ENCODE results near the gene AKAP5. TPM values are rescaled to one million over a fixed set of nuclear protein-coding genes. Genes with fewer than 3 reads are reported as not detected.

The AKAP5 gene
- total RNA-seq, 2 donors from 2014 or later: 0.51 to 0.82 TPM

DNA sequence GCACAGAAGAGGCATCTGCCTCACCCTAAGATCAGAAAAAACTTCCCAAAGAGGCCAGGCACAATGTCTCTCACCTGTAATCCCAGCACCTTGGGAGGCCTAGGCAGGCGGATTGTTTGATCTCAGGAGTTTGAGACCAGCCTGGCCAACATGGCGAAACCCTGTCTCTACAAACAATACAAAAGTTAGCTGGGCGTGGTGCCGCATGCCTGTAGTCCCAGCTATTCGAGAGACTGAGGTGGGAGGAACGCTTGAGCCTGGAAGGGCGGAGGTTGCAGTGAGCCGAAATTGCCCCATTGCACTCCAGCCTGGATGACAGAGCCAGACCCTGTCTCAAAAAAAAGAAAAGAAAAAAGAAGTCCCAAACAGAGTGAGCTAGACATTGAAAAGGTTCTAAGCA, 43.7 kb downstream of the AKAP5 start:
- no peak for DNase-seq (ENCODE audit: low spot score)
- Histone ChIP-seq H3K4me1 (replicated peaks) (peaks cover 26% of the 10 kb centered on the region), H3K36me3 (no peaks in the 10 kb centered on the region), H3K27ac (peak overlapping the region; percentile 30 to 98), H3K4me3 (no peak overlapping the region), H3K27me3 (replicated peaks; ENCODE audit: insufficient read depth) (no peaks in the 10 kb centered on the region), H3K9me3 (no peaks in the 10 kb centered on the region)
- intact Hi-C loops (cut with DNase I): no loop called here
- 79% methylated on average over 8 of the region's 8 CpGs for WGBS
- TF ChIP-seq, protein P1, sequence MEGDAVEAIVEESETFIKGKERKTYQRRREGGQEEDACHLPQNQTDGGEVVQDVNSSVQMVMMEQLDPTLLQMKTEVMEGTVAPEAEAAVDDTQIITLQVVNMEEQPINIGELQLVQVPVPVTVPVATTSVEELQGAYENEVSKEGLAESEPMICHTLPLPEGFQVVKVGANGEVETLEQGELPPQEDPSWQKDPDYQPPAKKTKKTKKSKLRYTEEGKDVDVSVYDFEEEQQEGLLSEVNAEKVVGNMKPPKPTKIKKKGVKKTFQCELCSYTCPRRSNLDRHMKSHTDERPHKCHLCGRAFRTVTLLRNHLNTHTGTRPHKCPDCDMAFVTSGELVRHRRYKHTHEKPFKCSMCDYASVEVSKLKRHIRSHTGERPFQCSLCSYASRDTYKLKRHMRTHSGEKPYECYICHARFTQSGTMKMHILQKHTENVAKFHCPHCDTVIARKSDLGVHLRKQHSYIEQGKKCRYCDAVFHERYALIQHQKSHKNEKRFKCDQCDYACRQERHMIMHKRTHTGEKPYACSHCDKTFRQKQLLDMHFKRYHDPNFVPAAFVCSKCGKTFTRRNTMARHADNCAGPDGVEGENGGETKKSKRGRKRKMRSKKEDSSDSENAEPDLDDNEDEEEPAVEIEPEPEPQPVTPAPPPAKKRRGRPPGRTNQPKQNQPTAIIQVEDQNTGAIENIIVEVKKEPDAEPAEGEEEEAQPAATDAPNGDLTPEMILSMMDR (IDR thresholded peaks at IDR 0.05): no peak
- no peak for TF ChIP-seq POLR2AphosphoS5 (IDR thresholded peaks at IDR 0.05)
- TF ChIP-seq POLR2A (IDR thresholded peaks at IDR 0.05): no peak

DNA sequence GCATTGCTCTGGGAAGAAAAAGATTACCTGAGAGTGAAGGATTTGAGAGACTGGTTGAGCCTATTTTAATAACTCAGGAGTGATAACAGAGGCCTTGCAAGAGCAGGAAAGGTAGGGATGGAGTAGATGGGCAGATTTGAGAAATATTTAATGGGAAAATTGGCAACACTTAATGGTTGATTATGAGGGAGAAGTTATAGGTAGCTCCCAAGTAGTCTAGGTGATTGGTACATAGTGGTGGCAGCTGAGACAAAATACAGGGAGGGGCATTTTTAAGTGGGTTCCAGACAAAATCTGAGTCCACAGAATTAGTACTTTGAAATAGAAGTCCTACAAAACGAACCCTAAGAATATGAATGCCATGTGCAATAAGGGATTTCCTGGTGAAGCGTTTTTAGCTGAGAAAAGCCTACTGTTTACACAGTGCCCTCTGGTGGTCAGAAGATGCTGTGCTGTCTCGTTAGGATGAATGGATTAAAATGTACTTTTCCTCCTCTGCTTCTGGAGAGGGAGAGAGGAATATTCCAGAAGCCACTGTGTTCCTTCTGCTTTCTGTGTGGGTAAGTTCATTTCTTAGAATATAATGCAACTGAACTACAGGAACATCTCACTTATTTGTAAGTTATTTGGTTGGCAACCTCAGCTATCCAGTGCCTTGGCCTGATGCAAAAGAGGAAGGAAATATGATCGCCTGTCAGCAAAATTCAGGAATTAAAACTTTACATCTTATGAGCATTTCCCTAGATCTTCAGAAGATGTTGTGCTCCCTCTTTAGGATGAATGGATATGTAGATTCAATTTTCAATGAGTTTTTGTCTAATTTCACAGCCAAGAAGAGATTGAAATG, 45.7 kb downstream of the AKAP5 start:
- H3K36me3 ChIP-seq: no peaks in the 10 kb centered on the region
- TF ChIP-seq POLR2A (IDR thresholded peaks at IDR 0.05) (no peak), POLR2AphosphoS5 (IDR thresholded peaks at IDR 0.05) (peak; percentile 79)
- TF ChIP-seq, protein P1 (IDR thresholded peaks at IDR 0.05): peak; percentile 60 to 87 (median 85)
- H3K4me1 ChIP-seq (replicated peaks): peaks cover 31% of the 10 kb centered on the region

DNA sequence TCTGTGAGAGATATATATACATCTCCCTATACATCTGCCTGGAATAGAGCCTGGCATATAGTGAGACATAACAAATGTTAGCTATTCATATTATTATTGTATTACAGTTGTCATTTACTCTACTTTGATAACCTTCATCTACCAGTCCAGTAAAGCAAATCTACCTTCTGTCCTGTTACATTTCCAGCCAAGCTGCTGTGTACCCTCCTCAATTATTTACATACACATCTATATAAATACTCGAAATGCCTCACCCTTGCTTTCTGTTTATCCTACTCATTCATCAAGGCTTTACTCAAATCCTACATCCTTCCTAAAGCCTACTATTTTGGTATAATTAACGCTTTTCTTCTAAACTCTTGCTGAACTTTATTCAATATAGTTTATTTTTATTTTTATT, 48.0 kb downstream of the AKAP5 start:
- intact Hi-C loops (cut with DNase I): loop anchor here (10.0 kb wide), 1 partner anchor 168 kb away; no protein-coding TSS in a partner anchor
- Histone ChIP-seq H3K36me3 (no peaks in the 10 kb centered on the region), H3K27ac (peak overlapping the region; percentile 81 to 98), H3K4me1 (replicated peaks) (peaks cover 41% of the 10 kb centered on the region), H3K9me3 (no peaks in the 10 kb centered on the region), H3K27me3 (replicated peaks; ENCODE audit: insufficient read depth) (no peaks in the 10 kb centered on the region), H3K4me3 (no peak overlapping the region)
- 84% methylated on average over 2 of the region's 2 CpGs for WGBS
- TF ChIP-seq POLR2A (IDR thresholded peaks at IDR 0.05): no peak
- TF ChIP-seq POLR2AphosphoS5 (IDR thresholded peaks at IDR 0.05): peak; percentile 64
- TF ChIP-seq, protein P1 (IDR thresholded peaks at IDR 0.05): no peak
- DNase-seq (ENCODE audit: low spot score): no peak

More for the DNA sequence above, 45.7 kb downstream of the AKAP5 start:
- Histone ChIP-seq H3K27ac (peak overlapping the region; percentile 81 to 98), H3K27me3 (replicated peaks; ENCODE audit: insufficient read depth) (no peaks in the 10 kb centered on the region), H3K9me3 (no peaks in the 10 kb centered on the region), H3K4me3 (no peak overlapping the region)
- peak; percentile 74 for DNase-seq (ENCODE audit: low spot score)
- intact Hi-C loops (cut with DNase I): loop anchor here (10.0 kb wide), 1 partner anchor 166 kb away; no protein-coding TSS in a partner anchor
- WGBS: 23% methylated on average over 4 of the region's 4 CpGs

DNA sequence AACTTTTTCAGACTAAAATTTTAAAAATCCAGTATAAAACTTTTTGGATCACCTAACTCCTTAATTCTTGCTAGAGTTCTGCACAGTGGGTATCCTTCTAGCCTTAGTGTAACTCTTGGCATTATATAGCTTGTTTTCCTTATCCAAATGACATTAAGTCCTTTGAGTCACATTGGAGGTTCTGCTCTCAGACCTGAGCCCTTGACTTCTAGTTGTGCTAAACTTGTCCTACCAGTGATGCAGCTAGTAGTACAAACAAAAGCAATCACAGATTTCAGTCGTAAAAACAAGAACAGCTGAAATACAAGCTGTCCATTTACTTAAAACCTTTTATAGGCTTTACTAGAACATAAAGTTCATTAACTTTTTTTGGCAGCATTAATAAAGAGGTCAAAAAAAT, 49.8 kb downstream of the AKAP5 start:
- TF ChIP-seq, protein P1 (IDR thresholded peaks at IDR 0.05): no peak
- TF ChIP-seq POLR2AphosphoS5 (IDR thresholded peaks at IDR 0.05): peak; percentile 98
- no peak for TF ChIP-seq POLR2A (IDR thresholded peaks at IDR 0.05)
- Histone ChIP-seq H3K4me3 (no peak overlapping the region), H3K27ac (peak overlapping the region; percentile 81 to 98), H3K9me3 (no peaks in the 10 kb centered on the region), H3K27me3 (replicated peaks; ENCODE audit: insufficient read depth) (no peaks in the 10 kb centered on the region), H3K36me3 (no peaks in the 10 kb centered on the region), H3K4me1 (replicated peaks) (peaks cover 41% of the 10 kb centered on the region)
- 18% methylated on average over 1 of the region's 1 CpG for WGBS
- intact Hi-C loops (cut with DNase I): loop anchor here (10.0 kb wide), 1 partner anchor 170 kb away; no protein-coding TSS in a partner anchor
- DNase-seq (ENCODE audit: low spot score): peak; percentile 78
